ENCODE results near the gene ARID3A.

GRCh38 chr19:964116-964520 is 38.3 kb downstream of the ARID3A start:
- TF ChIP-seq, protein P1, sequence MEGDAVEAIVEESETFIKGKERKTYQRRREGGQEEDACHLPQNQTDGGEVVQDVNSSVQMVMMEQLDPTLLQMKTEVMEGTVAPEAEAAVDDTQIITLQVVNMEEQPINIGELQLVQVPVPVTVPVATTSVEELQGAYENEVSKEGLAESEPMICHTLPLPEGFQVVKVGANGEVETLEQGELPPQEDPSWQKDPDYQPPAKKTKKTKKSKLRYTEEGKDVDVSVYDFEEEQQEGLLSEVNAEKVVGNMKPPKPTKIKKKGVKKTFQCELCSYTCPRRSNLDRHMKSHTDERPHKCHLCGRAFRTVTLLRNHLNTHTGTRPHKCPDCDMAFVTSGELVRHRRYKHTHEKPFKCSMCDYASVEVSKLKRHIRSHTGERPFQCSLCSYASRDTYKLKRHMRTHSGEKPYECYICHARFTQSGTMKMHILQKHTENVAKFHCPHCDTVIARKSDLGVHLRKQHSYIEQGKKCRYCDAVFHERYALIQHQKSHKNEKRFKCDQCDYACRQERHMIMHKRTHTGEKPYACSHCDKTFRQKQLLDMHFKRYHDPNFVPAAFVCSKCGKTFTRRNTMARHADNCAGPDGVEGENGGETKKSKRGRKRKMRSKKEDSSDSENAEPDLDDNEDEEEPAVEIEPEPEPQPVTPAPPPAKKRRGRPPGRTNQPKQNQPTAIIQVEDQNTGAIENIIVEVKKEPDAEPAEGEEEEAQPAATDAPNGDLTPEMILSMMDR (conservative IDR thresholded peaks at IDR 0.05; ENCODE audit: low read length) = no peak
- no peak for TF ChIP-seq EZH2phosphoT487 (IDR thresholded peaks at IDR 0.05; ENCODE audit: borderline replicate concordance, low read depth, low read length)
